Testis (tissue), 3 donors: ENCODE data around the gene MAGI2. TPM values are rescaled to one million over a fixed set of nuclear protein-coding genes. Genes with fewer than 3 reads are reported as not detected.

ENCODE experiments used
- DNase-seq: peaks from one replicate; pipeline ENCODE4 v3.0.0-alpha.2; 2019
- H3K27ac ChIP-seq, 2 donors: fragments of 200-600 bp; sonication (generic); one replicate each; pipeline ENCODE4 v1.5.1; 2019
- H3K27me3 ChIP-seq: fragments of 200-600 bp; sonication (generic); one replicate; pipeline ENCODE4 v1.5.1; 2019
- H3K36me3 ChIP-seq: fragments of 200-600 bp; sonication (generic); one replicate; pipeline ENCODE4 v1.5.1; 2017; ENCODE audit warnings: low read depth; ENCODE audit errors: missing control alignments
- H3K4me1 ChIP-seq: fragments of 200-600 bp; sonication (generic); one replicate; pipeline ENCODE4 v1.5.1; 2019
- H3K4me3 ChIP-seq, 2 donors: fragments of 200-600 bp; sonication (generic); one replicate each; pipeline ENCODE4 v1.5.1; 2017 to 2019
- H3K9me3 ChIP-seq: fragments of 200-600 bp; sonication (generic); one replicate; pipeline ENCODE4 v1.5.1; 2017
- POLR2A ChIP-seq: fragments of 450-650 bp; IDR thresholded peaks from one replicate; pipeline ENCODE4 v1.6.1; 2017; ENCODE audit warnings: antibody characterized with exemption, mild to moderate bottlenecking, moderate library complexity
- WGBS, 2 donors: methylation state at CpG; one replicate each; pipeline ENCODE4 v1.1.5; 2018; 5-methylcytosine and 5-hydroxymethylcytosine counted together
- intact Hi-C: fragments of 100-400 bp; cut with DNase I; formaldehyde crosslinking; loops from one replicate; pipeline ENCODE4 v1.15.1; 2023; ENCODE audit warnings: low total_unique reads
- polyA plus RNA-seq: library from polyadenylated mRNA; stranded (reverse); fragments of 350-450 nt; fragmentation: Illumina TruSeq; extraction: RNeasy Lipid Tissue Mini Kit (QIAGEN cat#74804); gene quantifications from one replicate; pipeline ENCODE4 v1.2.3, GENCODE V29; 2014; ENCODE audit warnings: low read depth, low replicate concordance; ENCODE audit not compliant: insufficient read depth
- total RNA-seq, 2 donors: library from RNA; depleted of rRNA; stranded (reverse); fragments of >200 nt; gene quantifications; one replicate each; pipeline ENCODE4 v1.2.3, GENCODE V29; 2016
- TF ChIP-seq, protein P1 (sequence below), 3 experiments: fragments of 450-650 bp in 2 of 3; fragments of 200-600 bp in 1 of 3; sonication (generic) in 1 of 3; IDR thresholded peaks; one replicate each; pipeline ENCODE4 v1.5.1; 2016 to 2019; ENCODE audit warnings: antibody characterized with exemption in 3 of 3, mild to moderate bottlenecking in 2 of 3, moderate library complexity in 1 of 3

Gene MAGI2
- total and polyA plus RNA-seq, 3 donors from 2014 or later: 11.2 to 13.1 (median 12.4) TPM

GRCh38 chr7:79347351-79347750 is 106.1 kb downstream of the MAGI2 start:
- WGBS, 2 donors: 80 to 82% methylated on average over 3 of the region's 3 CpGs
- no peak overlapping the region for H3K4me3 ChIP-seq
- H3K9me3 ChIP-seq: no peaks in the 10 kb centered on the region
- intact Hi-C loops: no loop called here
- no peak for DNase-seq
- H3K27me3 ChIP-seq: no peaks in the 10 kb centered on the region
- H3K36me3 ChIP-seq: no peaks in the 10 kb centered on the region
- TF ChIP-seq, protein P1, sequence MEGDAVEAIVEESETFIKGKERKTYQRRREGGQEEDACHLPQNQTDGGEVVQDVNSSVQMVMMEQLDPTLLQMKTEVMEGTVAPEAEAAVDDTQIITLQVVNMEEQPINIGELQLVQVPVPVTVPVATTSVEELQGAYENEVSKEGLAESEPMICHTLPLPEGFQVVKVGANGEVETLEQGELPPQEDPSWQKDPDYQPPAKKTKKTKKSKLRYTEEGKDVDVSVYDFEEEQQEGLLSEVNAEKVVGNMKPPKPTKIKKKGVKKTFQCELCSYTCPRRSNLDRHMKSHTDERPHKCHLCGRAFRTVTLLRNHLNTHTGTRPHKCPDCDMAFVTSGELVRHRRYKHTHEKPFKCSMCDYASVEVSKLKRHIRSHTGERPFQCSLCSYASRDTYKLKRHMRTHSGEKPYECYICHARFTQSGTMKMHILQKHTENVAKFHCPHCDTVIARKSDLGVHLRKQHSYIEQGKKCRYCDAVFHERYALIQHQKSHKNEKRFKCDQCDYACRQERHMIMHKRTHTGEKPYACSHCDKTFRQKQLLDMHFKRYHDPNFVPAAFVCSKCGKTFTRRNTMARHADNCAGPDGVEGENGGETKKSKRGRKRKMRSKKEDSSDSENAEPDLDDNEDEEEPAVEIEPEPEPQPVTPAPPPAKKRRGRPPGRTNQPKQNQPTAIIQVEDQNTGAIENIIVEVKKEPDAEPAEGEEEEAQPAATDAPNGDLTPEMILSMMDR (IDR thresholded peaks at IDR 0.05): no peak
- no peak for TF ChIP-seq POLR2A
- H3K4me1 ChIP-seq: no peaks in the 10 kb centered on the region
- no peak overlapping the region for H3K27ac ChIP-seq

DNA sequence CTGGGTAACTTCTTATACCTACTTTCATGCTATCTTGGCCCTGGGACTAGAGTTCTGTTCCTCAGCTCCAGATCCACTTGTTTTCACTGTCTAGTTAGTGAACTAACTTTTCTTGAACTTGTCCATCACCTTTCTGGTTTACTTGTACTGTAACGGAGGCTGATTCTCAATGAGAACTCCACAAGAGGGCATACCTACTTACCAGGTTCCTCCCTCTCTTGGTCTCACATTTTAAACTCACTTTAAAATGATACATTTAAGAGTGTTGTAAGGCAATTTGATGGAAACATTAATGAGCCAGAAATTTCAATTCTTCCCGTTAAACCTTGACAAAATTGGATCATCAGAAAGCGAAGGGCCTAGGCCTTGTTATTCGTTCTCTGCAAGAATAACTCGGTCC is 111.6 kb downstream of the MAGI2 start:
- no peak overlapping the region for H3K27ac ChIP-seq
- no peak overlapping the region for H3K4me3 ChIP-seq
- no peaks in the 10 kb centered on the region for H3K4me1 ChIP-seq
- no peaks in the 10 kb centered on the region for H3K27me3 ChIP-seq
- WGBS, 2 donors: 88 to 92% methylated on average over 5 of the region's 5 CpGs
- no peaks in the 10 kb centered on the region for H3K36me3 ChIP-seq
- no peak for TF ChIP-seq POLR2A
- TF ChIP-seq, protein P1 (IDR thresholded peaks at IDR 0.05): no peak
- intact Hi-C loops: no loop called here
- no peaks in the 10 kb centered on the region for H3K9me3 ChIP-seq
- no peak for DNase-seq

- H3K27ac ChIP-seq: no peak overlapping the region
- TF ChIP-seq POLR2A: no peak
- TF ChIP-seq, protein P1 (IDR thresholded peaks at IDR 0.05): no peak
- no peaks in the 10 kb centered on the region for H3K27me3 ChIP-seq
- intact Hi-C loops: no loop called here
- no peaks in the 10 kb centered on the region for H3K9me3 ChIP-seq
- no peaks in the 10 kb centered on the region for H3K4me1 ChIP-seq
- no peak overlapping the region for H3K4me3 ChIP-seq
- DNase-seq: no peak
- no peaks in the 10 kb centered on the region for H3K36me3 ChIP-seq
Observed at GRCh38 chr7:79340212-79340611, 113.3 kb downstream of the MAGI2 start.

DNA sequence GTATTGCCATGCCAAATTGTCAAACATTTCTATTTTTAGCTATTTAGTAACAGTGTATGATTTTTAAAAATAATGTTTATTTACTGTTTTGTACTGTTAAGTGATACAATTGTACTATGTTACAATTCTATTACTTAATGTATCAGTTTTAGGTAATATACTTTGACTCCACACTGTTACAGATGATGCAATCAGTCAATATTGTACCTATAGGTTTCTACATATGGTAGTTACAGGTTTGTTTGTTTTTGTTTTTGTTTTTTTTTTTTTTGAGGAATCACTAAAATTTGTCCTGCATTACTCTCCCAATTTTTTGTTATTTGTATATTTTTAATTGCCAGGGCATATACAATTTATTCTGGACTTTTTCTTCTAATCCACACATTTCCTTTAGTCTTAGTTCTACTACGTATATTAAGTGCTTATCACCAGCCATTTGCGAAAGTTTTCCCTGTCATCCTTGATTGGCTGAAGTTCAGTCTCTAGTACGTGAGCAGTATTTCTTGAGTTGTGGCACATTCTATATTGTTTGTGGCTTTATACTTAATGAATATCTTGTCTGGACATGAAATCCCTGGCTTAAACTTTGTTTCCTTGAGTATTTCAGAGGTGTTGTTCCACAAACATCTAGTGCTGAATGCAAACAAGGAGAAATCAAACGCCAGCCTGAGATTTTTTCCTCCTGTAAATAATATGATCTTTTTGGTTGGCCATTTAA is 114.1 kb downstream of the MAGI2 start:
- no peak overlapping the region for H3K4me3 ChIP-seq
- TF ChIP-seq, protein P1 (IDR thresholded peaks at IDR 0.05): no peak
- TF ChIP-seq POLR2A: no peak
- H3K36me3 ChIP-seq: no peaks in the 10 kb centered on the region
- no peaks in the 10 kb centered on the region for H3K9me3 ChIP-seq
- DNase-seq: no peak
- H3K27ac ChIP-seq: no peak overlapping the region
- no peaks in the 10 kb centered on the region for H3K27me3 ChIP-seq
- H3K4me1 ChIP-seq: no peaks in the 10 kb centered on the region
- intact Hi-C loops: no loop called here
- WGBS, 2 donors: 96 to 98% methylated on average over 4 of the region's 4 CpGs

- Histone ChIP-seq H3K9me3 (no peaks in the 10 kb centered on the region), H3K36me3 (no peaks in the 10 kb centered on the region), H3K4me1 (no peaks in the 10 kb centered on the region), H3K27ac (no peak overlapping the region), H3K27me3 (no peaks in the 10 kb centered on the region), H3K4me3 (no peak overlapping the region)
- no peak for TF ChIP-seq POLR2A
- TF ChIP-seq, protein P1 (IDR thresholded peaks at IDR 0.05): no peak
- DNase-seq: no peak
- WGBS, 2 donors: 44 to 62% methylated on average over 5 of the region's 5 CpGs
- intact Hi-C loops: no loop called here
Observed at GRCh38 chr7:79337717-79338116, 115.8 kb downstream of the MAGI2 start.
